ENCODE measurements around the gene ZBTB11.
"Not testable (repeated sequence)": the region's sequence is repeated elsewhere in the genome, so short reads cannot be mapped to it uniquely, and the experiment has no call there.

Gene ZBTB11

DNA sequence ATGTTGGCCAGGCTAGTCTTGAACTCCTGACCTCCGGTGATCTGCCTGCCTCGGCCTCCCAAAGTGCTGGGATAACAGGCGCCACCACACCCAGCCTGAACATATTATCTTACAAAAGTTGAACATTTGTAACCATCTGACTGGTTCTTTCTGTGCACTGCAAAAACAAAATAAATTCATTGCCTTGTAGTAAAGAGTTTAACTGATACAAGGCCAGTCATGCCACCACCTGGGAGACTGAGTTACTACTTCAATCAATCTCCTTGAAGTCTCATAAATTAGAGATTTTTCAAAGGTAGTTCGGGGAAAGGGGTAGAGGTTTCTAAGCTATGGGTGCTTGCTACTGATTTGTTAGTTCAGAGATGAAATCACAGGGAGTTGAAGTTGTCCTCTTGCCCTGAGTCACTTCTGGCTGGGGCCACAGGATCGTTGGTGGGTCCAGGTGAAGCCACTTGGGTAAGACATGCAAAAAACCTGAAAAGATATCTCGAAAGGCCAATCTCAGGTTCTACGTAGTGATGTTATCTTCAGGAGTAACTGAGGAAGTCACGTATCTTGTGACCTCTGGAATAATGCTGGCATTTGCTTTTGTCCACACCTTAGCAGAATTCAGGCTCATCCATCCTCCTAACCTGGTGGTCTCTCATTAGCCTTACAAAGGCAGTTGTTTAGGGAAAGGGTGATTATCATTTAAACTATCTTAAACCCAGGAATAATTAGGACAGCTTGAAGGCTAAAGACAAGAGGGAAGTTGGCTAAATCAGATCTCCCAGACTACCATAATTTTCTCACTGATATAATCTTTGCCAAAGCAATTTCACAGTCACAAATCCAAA lies 33.7 kb downstream of the ZBTB11 start:
- DNase-seq (ENCODE audit: low read depth), result no peak

DNA sequence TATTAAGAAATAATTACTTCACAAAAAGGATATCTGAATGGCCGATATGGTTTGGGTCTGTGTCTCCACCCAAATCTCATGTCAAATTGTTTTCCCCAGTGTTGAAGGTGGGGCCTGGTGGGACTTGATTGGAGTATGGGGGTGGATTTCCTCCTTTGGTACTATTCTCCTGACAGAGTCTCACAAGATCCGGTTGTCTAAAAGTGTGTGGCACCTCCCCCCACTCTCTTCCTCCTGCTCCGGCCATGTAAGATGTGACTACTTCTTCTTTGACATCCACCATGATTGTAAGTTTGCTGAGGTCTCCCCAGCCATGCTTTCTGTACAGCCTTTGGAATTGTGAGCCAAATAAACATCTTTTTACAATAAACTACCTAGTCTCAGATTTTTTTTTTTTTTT lies 34.5 kb downstream of the ZBTB11 start:
- DNase-seq (ENCODE audit: low read depth), result no peak

DNA sequence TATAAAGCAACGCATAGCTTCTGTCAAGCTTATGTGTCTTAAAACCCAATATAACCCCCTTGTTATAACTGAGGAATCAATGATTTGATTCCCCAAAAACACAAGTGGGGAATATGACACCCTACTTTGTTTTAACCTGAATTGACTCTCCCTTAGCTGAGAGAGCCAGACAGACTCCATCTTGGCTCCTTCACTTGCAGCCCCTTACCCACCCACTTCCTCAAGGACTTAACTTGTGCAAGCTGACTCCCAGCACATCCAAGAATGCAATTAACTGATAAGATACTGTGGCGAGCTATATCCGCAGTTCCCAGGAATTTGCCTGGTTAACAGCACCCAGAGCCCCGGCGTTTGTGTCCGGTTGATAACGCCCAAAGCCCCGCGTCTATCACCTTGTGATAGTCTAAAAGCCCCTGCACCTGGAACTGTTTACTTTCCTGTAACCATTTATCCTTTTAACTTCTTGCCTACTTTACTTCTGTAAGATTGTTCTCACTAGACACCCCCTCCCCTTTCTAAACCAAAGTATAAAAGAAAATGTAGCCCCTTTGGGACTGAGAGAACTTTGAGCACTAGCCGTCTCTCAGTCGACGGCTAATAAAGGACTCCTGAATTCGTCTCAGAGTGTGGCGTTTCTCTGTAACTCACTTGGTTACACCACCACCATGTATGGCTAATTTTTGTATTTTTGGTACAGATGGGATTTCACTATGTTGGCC lies 35.4 kb downstream of the ZBTB11 start:
- DNase-seq (ENCODE audit: low read depth), result not testable (repeated sequence)

DNA sequence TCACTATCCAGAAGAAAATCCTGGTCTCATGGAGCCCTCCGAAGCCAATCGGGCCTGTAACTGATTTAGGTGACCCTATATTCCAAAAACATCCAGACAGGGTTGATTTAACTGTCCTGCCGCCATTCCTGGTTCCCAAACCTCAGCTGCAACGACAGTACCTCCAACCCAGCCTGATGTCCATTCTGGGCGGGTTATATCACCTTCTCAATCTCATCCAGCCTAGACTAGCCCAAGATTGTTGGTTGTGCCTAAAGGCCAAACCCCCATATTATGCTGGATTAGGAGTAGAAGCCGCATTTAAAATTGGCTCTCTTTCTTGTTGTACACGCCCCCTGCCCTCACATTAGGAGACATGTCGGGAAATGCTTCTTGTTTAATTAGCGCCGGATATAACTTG lies 36.7 kb downstream of the ZBTB11 start:
- DNase-seq (ENCODE audit: low read depth), result no peak

DNA sequence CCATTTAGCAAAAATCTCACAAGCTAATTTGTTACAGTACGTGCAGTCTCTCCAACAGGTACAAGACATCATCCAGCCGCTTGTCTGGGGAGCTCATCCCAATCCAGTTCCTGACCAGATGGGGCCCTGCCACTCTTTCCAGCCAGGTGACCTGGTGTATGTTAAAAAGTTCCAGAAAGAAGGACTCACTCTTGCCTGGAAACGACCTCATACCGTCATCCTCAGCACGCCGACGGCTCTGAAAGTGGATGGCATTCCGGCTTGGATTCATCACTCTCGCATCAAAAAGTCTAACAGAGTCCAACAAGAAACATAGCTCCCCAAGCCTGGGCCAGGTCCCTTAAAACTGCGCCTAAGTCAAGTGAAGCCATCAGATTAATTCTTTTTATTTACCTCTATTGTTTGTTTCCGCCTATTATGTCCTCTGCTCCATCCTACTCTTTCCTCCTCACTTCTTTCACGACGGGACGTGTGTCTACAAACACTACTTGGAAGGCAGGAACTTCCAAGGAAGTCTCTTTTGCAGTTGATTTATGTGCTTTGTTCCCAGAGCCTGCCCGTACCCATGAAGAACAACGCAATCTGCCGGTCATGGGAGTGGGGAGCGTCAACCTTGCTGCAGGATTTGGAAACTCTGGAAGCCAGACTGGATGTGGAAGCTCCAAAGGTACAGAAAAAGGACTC lies 37.5 kb downstream of the ZBTB11 start:
- no peak for DNase-seq (ENCODE audit: low read depth)

DNA sequence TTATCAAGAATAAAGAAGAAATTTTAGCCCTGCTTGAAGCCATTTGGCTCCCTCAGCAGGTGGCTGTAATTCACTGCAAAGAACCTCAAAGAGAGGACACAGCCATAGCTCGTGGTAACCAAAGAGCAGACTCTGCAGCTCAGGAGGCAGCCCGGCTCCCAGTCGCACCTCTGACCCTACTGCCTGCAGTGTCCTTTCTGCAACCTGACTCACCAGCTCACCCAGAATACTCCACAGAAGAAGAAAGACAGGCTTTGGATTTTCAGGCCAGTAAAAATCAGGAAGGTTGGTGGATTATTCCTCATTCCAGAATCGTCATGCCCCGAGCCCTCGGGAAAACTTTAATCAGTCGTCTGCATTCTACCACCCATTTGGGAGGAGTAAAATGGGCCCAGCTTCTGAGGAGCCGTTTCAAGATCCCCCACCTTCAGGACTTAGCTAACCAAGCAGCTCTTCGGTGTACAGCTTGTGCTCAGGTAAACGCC lies 38.6 kb downstream of the ZBTB11 start:
- DNase-seq (ENCODE audit: low read depth), result no peak

DNA sequence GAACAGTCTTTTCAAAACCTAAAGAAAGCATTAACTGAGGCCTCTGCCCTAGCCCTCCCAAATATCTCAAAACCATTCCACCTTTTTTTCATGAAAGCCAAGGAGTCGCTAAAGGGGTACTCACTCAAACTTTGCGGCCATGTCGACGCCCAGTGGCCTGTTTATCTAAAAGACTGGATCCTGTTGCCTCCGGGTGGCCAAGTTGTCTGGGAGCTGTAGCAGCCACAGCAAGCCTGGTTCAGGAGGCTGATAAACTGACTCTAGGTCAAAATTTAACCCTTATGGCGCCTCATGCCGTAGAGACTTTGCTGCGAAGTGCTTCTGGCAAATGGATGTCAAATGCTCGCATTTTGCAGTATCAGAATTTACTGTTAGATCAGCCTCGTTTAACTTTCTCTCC lies 39.5 kb downstream of the ZBTB11 start:
- DNase-seq (ENCODE audit: low read depth), result no peak

DNA sequence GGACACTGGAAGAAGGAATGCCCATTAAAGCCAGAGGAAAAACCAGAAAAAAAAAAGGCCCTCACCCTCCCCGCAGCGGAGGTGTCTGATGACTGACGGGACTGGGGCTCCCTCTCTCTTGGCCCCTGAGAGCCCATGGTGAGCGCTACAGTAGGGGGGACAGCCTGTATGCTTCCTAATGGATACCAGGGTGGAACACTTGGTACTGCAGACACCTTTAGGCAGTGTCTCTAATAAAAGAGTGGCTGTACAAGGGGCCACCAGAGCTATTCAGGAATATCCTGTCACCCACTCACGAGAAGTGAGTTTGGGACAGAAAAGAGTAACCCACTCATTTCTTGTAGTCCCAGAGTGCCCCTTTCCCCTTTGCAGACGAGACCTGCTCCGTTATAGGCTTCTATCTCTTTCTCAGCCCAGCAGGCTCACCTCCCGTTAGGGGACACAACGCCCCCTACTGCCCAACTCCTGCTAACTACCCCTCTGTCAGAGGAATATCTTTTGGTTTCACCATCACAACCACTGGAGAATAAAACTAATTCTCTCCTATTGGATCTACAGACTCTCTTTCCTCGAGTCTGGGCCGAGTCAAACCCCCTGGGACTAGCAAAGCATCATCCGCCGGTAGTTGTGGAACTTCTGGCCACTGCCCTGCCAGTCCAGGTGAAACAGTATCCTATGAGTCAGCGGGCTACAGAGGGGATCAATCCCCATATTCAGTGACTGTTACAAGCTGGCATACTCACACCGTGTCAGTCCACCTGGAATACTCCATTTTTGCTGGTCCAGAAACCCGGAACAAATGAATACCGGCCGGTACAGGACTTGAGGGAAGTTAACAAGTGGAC lies 40.8 kb downstream of the ZBTB11 start:
- DNase-seq (ENCODE audit: low read depth), result peak; percentile 62

DNA sequence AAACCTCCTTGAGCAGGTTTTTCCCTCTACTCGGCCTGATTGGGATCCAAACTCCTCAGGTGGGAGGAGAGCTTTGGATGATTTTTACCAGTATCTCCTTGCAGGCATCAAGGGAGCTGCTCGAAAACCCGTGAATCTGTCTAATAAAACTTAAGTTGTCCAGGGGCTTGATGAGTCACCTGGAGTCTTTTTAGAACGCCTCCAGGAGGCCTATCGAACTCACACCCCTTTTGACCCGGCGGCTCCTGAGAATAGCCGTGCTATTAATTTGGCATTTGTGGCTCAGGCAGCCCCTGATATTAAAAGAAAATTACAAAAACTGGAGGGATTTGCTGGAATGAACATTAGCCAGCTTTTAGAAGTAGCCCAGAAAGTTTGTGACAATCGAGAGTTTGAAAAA lies 41.6 kb downstream of the ZBTB11 start:
- DNase-seq (ENCODE audit: low read depth), result no peak

DNA sequence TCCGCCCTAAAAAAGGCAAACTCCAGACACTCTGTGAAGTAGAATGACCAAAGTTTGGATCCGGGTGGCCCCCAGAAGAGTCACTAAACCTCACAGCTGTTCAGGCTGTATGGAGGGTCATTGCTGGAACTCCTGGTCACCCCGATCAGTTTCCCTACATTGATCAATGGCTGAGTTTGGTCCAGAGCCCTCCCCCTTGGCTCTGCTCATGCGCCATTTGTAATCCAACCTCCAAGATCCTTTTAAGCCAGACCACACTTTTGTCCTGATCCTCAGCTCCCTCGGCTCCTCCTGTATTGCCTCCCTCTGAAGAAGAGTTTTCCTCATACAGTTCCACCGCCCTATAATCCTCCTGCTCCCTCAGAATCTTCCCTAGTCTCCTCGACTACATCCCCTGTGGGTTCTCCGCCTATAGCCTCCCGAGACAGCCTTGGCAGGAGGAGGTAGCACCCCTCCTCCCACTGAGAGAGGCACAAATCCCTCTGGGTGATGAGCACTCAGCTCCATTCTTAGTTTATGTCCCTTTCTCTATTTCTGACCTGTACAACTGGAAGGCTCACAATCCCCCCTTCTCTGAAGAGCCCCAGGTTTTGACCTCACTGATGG lies 42.2 kb downstream of the ZBTB11 start:
- no peak for DNase-seq (ENCODE audit: low read depth)

DNA sequence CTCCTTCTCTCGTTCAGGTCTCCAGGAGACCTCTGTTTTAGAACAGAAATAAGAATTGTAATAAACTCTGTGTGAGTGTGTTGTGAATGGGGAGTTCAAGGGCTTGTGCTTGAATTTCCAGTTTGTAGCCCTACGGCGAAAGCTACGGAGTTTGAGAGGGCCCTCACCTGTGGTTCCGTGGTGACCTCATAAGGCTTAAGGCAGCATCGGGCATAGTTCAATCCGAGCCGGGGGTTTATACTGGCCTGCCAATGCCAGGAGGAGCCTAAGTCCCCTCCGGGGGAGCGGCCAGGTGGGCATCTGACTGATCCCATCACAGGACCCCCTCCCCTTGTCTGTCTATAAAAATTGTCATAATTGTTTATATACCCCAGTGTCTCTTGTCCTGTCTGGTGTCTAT lies 43.7 kb downstream of the ZBTB11 start:
- no peak for DNase-seq (ENCODE audit: low read depth)

DNA sequence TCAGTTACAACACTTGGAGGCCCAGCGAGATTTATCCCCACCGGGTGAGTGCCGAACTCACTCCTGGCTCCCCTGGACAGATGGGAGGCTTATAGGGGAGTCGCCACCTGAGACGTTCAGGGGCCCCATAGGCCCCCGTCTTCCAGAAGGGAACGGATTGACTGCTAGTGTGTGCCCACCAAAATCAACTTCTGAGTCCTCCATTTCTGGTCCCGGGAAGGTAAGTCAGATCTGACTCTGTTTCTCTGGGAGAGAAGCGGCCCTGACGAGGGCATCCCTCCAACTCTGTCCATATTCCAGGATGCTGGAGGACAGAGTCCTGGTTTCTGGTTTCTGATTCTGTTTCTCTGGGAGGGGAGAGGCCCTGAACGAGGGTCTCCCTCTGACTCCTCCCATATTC lies 44.3 kb downstream of the ZBTB11 start:
- no peak for DNase-seq (ENCODE audit: low read depth)

DNA sequence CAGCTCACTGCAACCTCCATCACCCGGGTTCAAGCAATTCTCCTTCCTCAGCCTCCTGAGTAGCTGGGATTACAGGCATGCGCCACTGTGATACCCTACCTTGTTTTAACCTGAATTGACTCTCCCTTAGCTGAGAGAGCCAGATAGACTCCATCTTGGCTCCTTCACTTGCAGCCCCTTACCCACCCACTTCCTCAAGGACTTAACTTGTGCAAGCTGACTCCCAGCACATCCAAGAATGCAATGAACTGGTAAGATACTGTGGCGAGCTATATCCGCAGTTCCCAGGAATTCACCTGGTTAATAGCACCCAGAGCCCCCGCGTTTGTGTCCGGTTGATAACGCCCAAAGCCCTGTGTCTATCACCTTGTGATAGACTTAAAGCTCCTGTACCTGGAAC lies 45.0 kb downstream of the ZBTB11 start:
- not testable (repeated sequence) for DNase-seq (ENCODE audit: low read depth)

DNA sequence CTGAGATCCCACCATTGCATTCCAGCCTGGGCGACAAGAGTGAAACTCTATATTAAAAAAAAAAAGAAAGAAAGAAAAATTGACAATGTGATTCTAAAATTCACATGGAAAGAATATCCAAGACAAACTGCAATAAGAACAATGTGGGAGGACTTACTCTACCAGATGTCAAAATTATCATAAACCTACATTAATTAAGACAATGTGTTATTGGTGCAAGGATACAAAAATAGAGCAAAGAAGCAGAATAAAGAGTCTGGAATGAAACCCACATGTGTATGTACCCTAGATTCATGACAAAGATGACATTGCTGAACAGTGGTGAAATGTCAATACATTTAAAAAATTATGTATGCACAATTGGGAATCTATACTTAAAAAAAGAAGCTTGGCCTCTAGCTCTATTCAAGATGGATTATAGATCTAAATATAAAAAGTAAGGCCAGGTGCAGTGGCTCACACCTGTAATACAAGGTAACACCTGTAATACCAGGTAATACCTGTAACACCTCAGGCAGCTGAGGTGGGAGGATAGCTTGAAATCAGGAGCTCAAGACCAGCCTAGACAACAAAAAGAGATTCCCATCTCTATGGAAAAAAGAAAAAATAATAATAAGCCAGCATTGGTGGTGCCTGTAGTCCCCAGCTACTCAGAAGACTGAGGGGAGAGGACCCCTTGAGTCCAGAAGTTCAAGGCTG lies 45.7 kb downstream of the ZBTB11 start:
- no peak for DNase-seq (ENCODE audit: low read depth)

DNA sequence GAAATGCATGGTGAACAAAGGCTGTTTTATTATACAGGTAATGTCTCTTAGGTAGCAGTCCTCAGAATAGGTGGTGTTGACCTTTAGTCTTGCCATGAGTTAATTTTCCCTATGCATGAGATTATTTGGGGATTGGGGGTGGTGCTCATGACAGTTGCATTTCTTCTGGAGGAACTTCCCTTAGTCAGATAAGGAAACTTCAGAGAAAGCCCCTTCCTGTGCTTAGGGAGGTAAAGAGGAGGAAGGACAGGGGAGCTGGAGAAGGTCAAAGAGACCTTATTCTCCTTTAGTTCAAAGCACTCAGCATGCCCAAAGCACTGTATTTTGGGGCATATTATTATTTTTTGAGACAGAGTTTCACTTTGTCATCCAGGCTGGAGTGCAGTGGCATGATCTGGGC lies 47.7 kb downstream of the ZBTB11 start:
- DNase-seq (ENCODE audit: low read depth), result no peak

DNA sequence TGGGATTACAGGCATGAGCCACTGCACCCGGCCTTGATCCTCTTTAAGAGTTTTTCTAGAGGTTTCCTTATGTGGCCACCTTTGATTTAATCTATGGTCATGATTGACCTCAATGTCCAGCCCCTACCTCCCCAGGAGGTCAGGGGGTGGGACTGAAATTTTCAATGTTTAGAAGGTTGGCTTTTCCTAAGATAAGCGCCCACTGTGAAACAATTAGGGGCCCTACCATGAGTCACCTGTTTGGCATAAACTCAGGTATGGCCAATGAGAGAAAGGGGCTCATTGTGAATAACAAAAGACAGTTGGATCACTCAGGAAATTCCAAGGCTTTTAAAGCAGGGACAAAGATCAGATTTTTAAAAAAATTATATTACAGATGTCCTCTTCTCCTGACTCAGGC lies 51.1 kb downstream of the ZBTB11 start:
- no peak for DNase-seq (ENCODE audit: low read depth)

DNA sequence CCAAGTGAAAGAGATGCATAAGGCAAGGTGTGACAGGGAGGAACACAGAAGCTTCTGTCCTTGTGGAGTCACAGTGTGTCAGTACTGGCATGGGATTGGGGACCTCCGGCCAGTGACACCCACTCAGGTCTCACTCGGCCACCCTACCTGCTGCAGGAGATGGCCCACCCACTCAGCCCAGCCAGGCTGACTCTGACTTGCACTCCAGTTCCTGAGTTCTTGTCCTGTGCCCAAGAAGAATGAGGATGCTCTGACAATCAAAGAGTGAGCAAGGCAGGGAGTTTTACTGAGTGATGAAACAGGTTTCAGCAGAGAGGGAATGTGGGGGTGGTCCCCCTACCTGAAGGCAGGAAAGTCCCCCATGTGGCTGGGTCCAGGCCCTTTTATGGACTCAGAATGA lies 52.1 kb downstream of the ZBTB11 start:
- no peak for DNase-seq (ENCODE audit: low read depth)

DNA sequence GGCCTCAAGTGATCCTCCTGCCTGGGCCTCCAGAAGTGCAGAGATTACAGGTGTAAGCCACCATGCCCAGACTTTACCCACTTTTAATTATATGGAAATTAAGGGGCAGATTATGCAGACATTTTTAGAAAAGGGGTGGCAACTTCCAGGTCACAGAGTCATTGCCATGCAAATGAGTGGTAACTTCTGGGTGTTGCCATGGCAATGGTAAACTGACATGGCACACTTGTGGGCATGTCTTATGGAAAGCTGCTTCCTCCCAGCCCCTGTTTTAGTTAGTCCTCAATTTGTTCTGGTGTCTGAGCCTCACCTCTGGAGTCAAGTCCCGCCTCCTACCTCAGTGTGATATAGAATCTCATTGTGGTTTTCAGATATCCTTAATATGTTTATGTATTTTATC lies 53.3 kb downstream of the ZBTB11 start:
- no peak for DNase-seq (ENCODE audit: low read depth)

DNA sequence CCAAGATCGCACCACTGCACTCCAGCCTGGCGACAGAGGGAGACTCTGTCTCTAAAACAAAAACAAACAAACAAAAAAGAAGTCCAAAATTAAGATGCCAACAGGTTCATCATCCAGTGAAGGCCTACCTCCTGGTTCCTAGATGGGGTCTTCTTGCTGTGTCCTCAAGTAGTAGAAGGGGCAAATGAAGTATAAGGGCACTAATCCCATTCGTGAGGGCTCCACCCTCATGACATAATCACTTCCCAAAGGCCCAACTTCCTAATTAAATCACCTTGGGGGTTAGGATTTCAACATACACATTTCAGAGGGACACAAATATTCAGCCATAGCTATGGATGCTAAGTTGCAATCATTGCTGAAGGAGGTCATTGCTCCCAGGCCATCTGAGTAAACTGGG lies 57.2 kb downstream of the ZBTB11 start:
- no peak for DNase-seq (ENCODE audit: low read depth)

DNA sequence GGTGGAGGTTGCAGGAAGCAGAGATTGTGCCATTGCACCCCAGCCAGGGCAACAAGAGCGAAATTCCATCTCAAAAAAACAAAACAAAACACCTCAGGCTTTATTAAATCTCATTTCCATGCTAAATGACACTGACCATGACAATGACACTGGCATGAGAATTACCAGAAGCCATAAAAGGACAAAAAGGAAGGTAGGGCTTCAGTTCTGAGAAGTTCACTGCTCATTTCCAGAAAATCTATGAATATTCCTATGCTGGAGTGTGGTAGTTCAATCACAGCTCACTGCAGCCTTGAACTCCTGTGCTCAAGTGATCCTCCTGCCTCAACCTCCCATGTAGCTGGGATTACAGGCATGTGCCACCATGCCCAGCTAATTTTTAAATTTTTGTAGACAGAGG lies 58.2 kb downstream of the ZBTB11 start:
- DNase-seq (ENCODE audit: low read depth), result no peak

DNA sequence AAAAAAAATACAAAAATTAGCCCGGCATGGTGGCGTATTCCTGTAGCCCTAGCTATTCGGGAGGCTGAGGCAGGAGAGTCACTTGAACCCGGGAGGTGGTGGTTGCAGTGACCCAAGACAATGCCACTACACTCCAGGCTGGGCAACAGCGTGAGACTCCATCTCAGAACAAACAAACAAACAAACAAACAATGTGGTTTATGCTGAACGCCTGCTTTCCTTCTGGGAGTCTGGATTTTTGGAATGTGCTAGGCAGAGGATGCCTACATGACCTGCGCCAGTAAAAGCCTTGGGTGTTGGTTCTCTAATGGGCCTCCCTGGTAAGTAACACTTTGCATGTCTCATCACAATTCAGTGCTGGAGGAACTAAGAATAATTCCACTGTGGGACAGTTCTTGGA lies 59.5 kb downstream of the ZBTB11 start:
- no peak for DNase-seq (ENCODE audit: low read depth)

Data from activated T-cell treated with anti-CD3 and anti-CD28 coated beads for 1 hour (primary cell).